Thymus (tissue), 11 donors: ENCODE measurements around the gene FUT6. TPM values are rescaled to one million over a fixed set of nuclear protein-coding genes. Genes with fewer than 3 reads are reported as not detected.
"Not testable (repeated sequence)": the region's sequence is repeated elsewhere in the genome, so short reads cannot be mapped to it uniquely, and the experiment has no call there.

ENCODE experiments used
- DNase-seq, 9 donors: peaks; one replicate each; pipeline ENCODE4 v3.0.0-alpha.2; 2013; ENCODE audit warnings: low spot score in 9 of 9, low read depth in 6 of 9, missing footprints in 1 of 9
- H3K27ac ChIP-seq, 2 donors: one replicate each; pipeline ENCODE4 v1.5.1; 2013; ENCODE audit warnings: control low read depth in 1 of 2, low read depth in 1 of 2, low read length in 1 of 2, mild to moderate bottlenecking in 1 of 2, moderate library complexity in 1 of 2
- H3K27me3 ChIP-seq, 2 donors: one replicate each; pipeline ENCODE4 v1.5.1; 2013; ENCODE audit warnings: low read length in 1 of 2; ENCODE audit not compliant: control insufficient read depth in 2 of 2, insufficient read depth in 1 of 2
- H3K36me3 ChIP-seq, 2 donors: one replicate each; pipeline ENCODE4 v1.5.1; 2013; ENCODE audit warnings: low read length in 1 of 2, mild to moderate bottlenecking in 1 of 2, moderate library complexity in 1 of 2; ENCODE audit not compliant: control insufficient read depth in 2 of 2, insufficient read depth in 2 of 2
- H3K4me1 ChIP-seq, 2 donors: one replicate each; pipeline ENCODE4 v1.5.1; 2013; ENCODE audit warnings: low read length in 2 of 2; ENCODE audit not compliant: control insufficient read depth in 2 of 2, insufficient read depth in 2 of 2
- H3K4me3 ChIP-seq, 2 donors: one replicate each; pipeline ENCODE4 v1.5.1; 2013; ENCODE audit warnings: low read length in 2 of 2, control low read depth in 1 of 2, mild to moderate bottlenecking in 1 of 2
- H3K9me3 ChIP-seq, 2 donors: one replicate each; pipeline ENCODE4 v1.5.1; 2013; ENCODE audit warnings: low read length in 1 of 2, mild to moderate bottlenecking in 1 of 2; ENCODE audit not compliant: control insufficient read depth in 2 of 2, insufficient read depth in 1 of 2
- WGBS: extraction: QIAGEN DNeasy Blood & Tissue Kit; methylation state at CpG from one replicate; pipeline ENCODE4 v1.1.7; 2013; 5-methylcytosine and 5-hydroxymethylcytosine counted together
- polyA plus RNA-seq: library from polyadenylated mRNA; stranded (reverse); fragments of 200-250 nt; gene quantifications from one replicate; pipeline ENCODE4 v1.2.3, GENCODE V29; 2013
- total RNA-seq: library from RNA; stranded (reverse); fragments of 120-200 nt; gene quantifications from one replicate; pipeline ENCODE4 v1.2.4, GENCODE V29; 2013
- donor health status: healthy.

FUT6 gene
- total and polyA plus RNA-seq, 2 donors, result under 0.01 to 0.43 TPM

DNA sequence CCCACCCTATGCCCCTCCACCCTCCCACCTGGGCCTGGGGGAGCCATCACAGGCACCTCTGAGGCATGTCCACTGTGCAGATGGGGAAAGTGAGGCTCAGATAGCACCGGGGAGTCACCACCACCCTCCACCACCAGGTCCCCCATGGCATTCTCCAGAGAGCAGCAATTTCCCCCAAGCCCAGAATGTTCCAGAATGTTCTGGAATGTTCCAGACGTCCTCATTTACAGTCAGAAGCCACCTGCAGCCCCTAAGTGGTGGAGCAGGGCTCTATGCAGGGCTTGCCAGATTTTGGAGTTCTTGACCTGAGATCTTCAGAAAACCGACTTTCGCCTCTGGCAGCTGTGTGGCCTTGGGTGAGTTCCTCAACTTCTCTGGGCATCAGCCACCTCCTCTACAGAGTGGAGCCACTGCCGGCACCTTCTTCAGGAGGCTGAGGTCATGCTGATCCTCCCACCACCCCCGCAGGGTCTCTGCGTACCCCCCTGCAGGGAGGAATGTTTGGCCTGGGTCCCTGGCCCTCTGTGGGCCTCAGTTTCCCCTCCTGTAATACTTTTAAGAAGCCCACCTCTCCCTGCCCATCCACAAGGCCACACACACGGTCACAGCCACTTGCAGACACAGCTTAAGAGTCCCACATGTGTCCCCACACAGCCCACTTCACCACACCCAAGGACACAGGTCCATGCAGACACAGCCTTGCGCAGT is 24.7 kb upstream of the FUT6 start:
- no peaks in the 10 kb centered on the region for H3K4me1 ChIP-seq
- no peak overlapping the region for H3K4me3 ChIP-seq
- H3K9me3 ChIP-seq, result no peaks in the 10 kb centered on the region
- no peaks in the 10 kb centered on the region for H3K27me3 ChIP-seq
- no peak for DNase-seq
- H3K36me3 ChIP-seq, result no peaks in the 10 kb centered on the region
- no peak overlapping the region for H3K27ac ChIP-seq
- 91% methylated on average over 9 of the region's 9 CpGs for WGBS

DNA sequence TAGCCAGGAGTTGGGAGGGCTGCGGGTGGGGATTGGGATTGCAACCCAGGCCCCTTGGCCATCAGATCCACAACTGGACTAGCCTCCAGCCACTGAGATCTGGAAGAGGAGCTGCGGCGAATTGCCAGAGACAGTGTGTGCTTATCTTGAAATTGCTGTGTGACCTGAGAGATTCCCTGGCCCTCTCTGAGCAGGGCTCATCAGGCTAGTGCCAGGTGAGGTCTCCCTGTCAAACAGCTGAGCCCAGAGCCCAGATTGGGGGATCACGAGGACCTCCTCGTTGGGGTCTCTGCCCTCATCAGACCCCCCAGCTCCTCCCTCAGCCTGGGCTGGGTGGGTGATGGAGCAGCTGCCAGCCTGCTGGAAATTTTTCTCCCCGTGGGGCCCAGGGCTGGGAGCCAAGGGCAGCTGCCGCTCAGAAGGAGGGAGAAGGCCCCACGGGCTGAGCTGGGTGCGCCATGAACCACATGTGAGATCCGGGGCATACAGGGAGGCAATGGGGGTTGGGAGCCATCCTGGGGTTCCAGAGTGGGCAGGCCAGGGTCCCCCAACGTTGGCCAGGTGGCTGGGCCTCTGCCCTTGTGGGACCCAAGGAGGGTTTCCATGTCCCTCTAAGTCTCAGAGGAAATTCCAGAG is 23.6 kb upstream of the FUT6 start:
- DNase-seq, result no peak
- 77% methylated on average over 11 of the region's 11 CpGs for WGBS

GRCh38 chr19:5857203-5858081 is 17.9 kb upstream of the FUT6 start:
- H3K4me1 ChIP-seq, result no peaks in the 10 kb centered on the region
- 96% methylated on average over 18 of the region's 18 CpGs for WGBS
- H3K27ac ChIP-seq, result no peak overlapping the region
- no peaks in the 10 kb centered on the region for H3K9me3 ChIP-seq
- H3K27me3 ChIP-seq, result peaks cover 0 to 2% of the 10 kb centered on the region in 2 donors
- no peak for DNase-seq
- H3K4me3 ChIP-seq, result no peak overlapping the region
- no peaks in the 10 kb centered on the region for H3K36me3 ChIP-seq

More for the DNA sequence above, 23.6 kb upstream of the FUT6 start:
- no peaks in the 10 kb centered on the region for H3K4me1 ChIP-seq
- no peaks in the 10 kb centered on the region for H3K9me3 ChIP-seq
- H3K27ac ChIP-seq, result no peak overlapping the region
- no peak overlapping the region for H3K4me3 ChIP-seq
- H3K36me3 ChIP-seq, result no peaks in the 10 kb centered on the region
- no peaks in the 10 kb centered on the region for H3K27me3 ChIP-seq

DNA sequence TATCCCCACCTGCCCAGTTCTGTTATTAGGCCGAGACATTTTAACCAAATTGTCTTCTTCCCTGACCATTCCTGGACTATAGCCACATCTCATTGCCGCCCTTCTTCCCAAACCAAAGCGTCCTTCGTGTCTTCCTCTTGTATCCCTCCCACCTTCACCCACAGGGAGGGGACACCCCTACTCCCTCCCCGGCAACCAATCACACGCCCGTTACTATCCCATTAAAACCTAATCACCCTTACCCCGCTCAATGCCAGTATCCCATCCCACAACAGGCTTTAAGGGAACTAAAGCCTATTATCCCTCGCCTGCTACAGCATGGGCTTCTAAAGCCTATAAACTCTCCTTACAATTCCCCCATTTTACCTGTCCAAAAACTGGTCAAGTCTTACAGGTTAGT is 15.6 kb upstream of the FUT6 start:
- not testable (repeated sequence) for H3K4me1 ChIP-seq, H3K27ac ChIP-seq, H3K9me3 ChIP-seq, H3K4me3 ChIP-seq, H3K27me3 ChIP-seq, DNase-seq, H3K36me3 ChIP-seq
- WGBS, result 99% methylated on average over 9 of the region's 9 CpGs

GRCh38 chr19:5854121-5854520 is 14.6 kb upstream of the FUT6 start:
- not testable (repeated sequence) for H3K27ac ChIP-seq, H3K27me3 ChIP-seq, H3K4me3 ChIP-seq, DNase-seq, H3K4me1 ChIP-seq, H3K36me3 ChIP-seq, H3K9me3 ChIP-seq
- WGBS, result 90% methylated on average over 10 of the region's 10 CpGs

DNA sequence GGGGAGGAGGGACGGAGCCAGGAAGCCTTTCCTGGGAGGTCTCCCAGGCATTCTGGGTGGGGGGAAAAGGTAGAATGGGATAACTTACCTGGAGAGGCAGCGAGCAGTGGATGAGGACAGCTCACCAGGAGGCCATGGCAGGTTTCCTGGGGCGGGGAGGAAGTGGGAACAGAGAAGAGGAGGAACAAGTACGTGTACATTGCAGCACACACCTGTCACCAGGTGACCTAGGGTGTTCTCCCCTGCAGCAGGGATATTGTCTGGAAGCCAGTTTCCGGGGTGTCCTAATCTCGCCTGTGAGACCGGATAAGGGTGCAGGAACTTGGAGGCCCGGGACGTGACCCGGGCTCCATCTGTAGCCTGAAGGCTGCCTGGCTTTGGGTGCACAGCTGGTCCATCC is 11.8 kb upstream of the FUT6 start, which contains the start of gene FUT3:
Gene FUT3 (minus strand): TSS at position 148 of the 400 bp plus-strand sequence.
- DNase-seq, result no peak
- H3K4me1 ChIP-seq, result peaks cover 0 to 6% of the 10 kb centered on the region in 2 donors
- H3K27me3 ChIP-seq, result peaks cover 0 to 1% of the 10 kb centered on the region in 2 donors
- H3K36me3 ChIP-seq, result no peaks in the 10 kb centered on the region
- H3K27ac ChIP-seq, result no peak within 1 kb of the TSS
- H3K9me3 ChIP-seq, result no peaks in the 10 kb centered on the region
- 91% methylated on average over 10 of the region's 10 CpGs for WGBS
- H3K4me3 ChIP-seq, result no peak within 1 kb of the TSS

DNA sequence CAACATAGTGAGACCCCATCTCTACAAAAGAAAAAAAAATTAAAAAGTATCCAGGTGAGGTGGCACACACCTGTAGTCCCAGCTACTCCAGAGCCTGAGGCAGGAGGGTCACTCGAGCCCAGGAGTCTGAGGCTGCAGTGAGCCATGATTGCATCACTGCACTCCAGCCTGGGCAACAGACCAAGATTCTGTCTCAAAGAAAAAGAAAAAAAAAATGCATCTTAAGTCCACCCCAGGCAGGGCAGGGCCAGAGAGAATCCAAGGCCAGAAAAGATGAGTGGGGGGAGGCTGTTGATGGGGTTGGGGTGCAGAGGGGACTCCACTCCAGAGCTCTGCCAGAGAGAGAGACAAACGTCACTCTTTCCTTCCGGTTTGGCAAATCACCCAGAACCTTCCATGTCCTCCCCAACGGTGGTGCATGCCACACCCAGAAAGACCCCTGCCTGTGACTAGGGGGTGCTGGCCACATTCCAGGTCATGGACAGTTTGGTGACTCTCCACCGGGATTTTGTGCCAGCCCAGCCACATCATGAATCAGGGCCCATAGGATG is 11.3 kb upstream of the FUT6 start:
- DNase-seq, result no peak
- Histone ChIP-seq H3K4me3 (no peak overlapping the region), H3K9me3 (no peaks in the 10 kb centered on the region), H3K36me3 (no peaks in the 10 kb centered on the region), H3K27me3 (no peaks in the 10 kb centered on the region), H3K27ac (no peak overlapping the region), H3K4me1 (peaks cover 0 to 6% of the 10 kb centered on the region in 2 donors)
- 70% methylated on average over 5 of the region's 5 CpGs for WGBS

- Histone ChIP-seq H3K27ac (no peak overlapping the region), H3K4me3 (no peak overlapping the region), H3K4me1 (peaks cover 0 to 6% of the 10 kb centered on the region in 2 donors), H3K9me3 (no peaks in the 10 kb centered on the region), H3K27me3 (no peaks in the 10 kb centered on the region), H3K36me3 (no peaks in the 10 kb centered on the region)
- DNase-seq, result no peak
- WGBS, result 98% methylated on average over 6 of the region's 6 CpGs
Measured at GRCh38 chr19:5850189-5850588, 10.7 kb upstream of the FUT6 start.

DNA sequence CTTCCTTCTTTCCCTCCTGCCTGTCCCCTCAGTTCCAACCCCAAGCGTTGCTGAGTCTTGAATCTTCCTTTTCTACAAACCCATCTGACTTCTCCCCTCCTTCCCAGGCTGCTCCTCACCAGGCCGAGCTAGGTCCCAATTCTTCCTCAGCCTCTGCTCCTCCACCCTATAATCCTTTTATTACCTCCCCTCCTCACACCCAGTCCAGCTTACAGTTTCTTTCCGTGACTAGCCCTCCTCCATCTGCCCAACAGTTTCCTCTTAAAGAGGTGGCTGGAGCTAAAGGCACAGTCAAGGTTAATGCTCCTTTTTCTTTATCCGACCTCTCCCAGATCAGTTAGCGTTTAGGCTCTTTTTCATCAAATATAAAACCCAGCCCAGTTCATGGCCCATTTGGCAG is 9.1 kb upstream of the FUT6 start:
- not testable (repeated sequence) for DNase-seq, H3K9me3 ChIP-seq, H3K4me1 ChIP-seq, H3K27ac ChIP-seq, H3K27me3 ChIP-seq, H3K36me3 ChIP-seq, H3K4me3 ChIP-seq
- WGBS, result 94% methylated on average over 5 of the region's 5 CpGs
